Small intestine (tissue), 16 donors: ENCODE data around the gene SLC43A1. TPM values are rescaled to one million over a fixed set of nuclear protein-coding genes. Genes with fewer than 3 reads are reported as not detected.

Source experiments
- DNase-seq, 2 donors: peaks; one replicate each; pipeline versions ENCODE4 v3.0.0 to v3.0.0-alpha.2; 2013
- FAIRE-seq: peaks from 2 replicates; lab custom pipeline; 2012; peaks lifted over from hg19 to GRCh38; lab: Jason Lieb, UNC
- H3K27ac ChIP-seq, 3 donors: one replicate each; pipeline ENCODE4 v1.5.1; 2013; ENCODE audit warnings: low read length in 2 of 3, mild to moderate bottlenecking in 2 of 3, control low read depth in 1 of 3, inconsistent platforms in 1 of 3, low read depth in 1 of 3, moderate library complexity in 1 of 3
- H3K27me3 ChIP-seq, 3 donors: one replicate each; pipeline ENCODE4 v1.6.1; 2013; ENCODE audit warnings: low read length in 3 of 3, inconsistent platforms in 1 of 3; ENCODE audit not compliant: control insufficient read depth in 3 of 3, insufficient read depth in 3 of 3
- H3K36me3 ChIP-seq, 3 donors: one replicate each; pipeline ENCODE4 v1.6.1; 2013; ENCODE audit warnings: low read length in 3 of 3, inconsistent platforms in 1 of 3, low read depth in 1 of 3, mild to moderate bottlenecking in 1 of 3, moderate library complexity in 1 of 3; ENCODE audit not compliant: control insufficient read depth in 3 of 3, insufficient read depth in 2 of 3
- H3K4me1 ChIP-seq, 3 donors: one replicate each; pipeline ENCODE4 v1.6.1; 2013; ENCODE audit warnings: low read length in 2 of 3, inconsistent platforms in 1 of 3, low read depth in 1 of 3, mild to moderate bottlenecking in 1 of 3, moderate library complexity in 1 of 3; ENCODE audit not compliant: control insufficient read depth in 3 of 3, insufficient read depth in 2 of 3
- H3K4me3 ChIP-seq, 3 donors: one replicate each; pipeline ENCODE4 v1.5.1; 2013; ENCODE audit warnings: low read length in 3 of 3, control low read depth in 1 of 3, inconsistent platforms in 1 of 3, low read depth in 1 of 3, mild to moderate bottlenecking in 1 of 3, moderate library complexity in 1 of 3
- H3K9me3 ChIP-seq, 2 donors: one replicate each; pipeline ENCODE4 v1.6.1; 2013; ENCODE audit warnings: low read depth in 1 of 2, low read length in 1 of 2; ENCODE audit not compliant: control insufficient read depth in 2 of 2, insufficient read depth in 1 of 2
- WGBS, 3 donors: extraction: QIAGEN DNeasy Blood & Tissue Kit; methylation state at CpG; one replicate each; pipeline ENCODE4 v1.1.7; 2013; 5-methylcytosine and 5-hydroxymethylcytosine counted together
- long read RNA-seq, 10 donors: transcript quantifications; one replicate each; lab custom pipeline, GENCODE V29; 2026
- polyA plus RNA-seq, 4 donors: library from polyadenylated mRNA; stranded (reverse) in 3 of 4; unstranded in 1 of 4; fragments of 200-250 nt in 3 of 4; fragments of 120-200 nt in 1 of 4; gene quantifications; one replicate each; pipeline versions ENCODE4 v1.2.1 to v1.2.3, GENCODE V29; 2013
- donor health status: healthy with polysubstance abuse.
- donor health status: control.
- donor health status: control.
- donor health status: Bipolar disorder and iron deficiency.
- donor health status: healthy.

SLC43A1 gene
- 10 to 100 TPM in 2 of 4 donors, 1 to 10 TPM in 1, under 1 TPM in 1; 0.67 to 25.0 (median 7.9) TPM for polyA plus RNA-seq
- long read RNA-seq, donor 1, partial matches to known transcripts: 0 of 2 reads
- long read RNA-seq, donor 1, other reads (novel, unspliced or antisense): 0 of 2 reads
- long read RNA-seq, donor 2: 0 reads
- long read RNA-seq, donor 3, partial matches to known transcripts: 0 of 1 reads
- long read RNA-seq, donor 3, other reads (novel, unspliced or antisense): 0 of 1 reads
- long read RNA-seq, donor 4: 0 reads
- long read RNA-seq, donor 5: 0 reads
- long read RNA-seq, donor 6: 0 reads
- long read RNA-seq, donor 7: 0 reads
- long read RNA-seq, donor 8: 0 reads
- long read RNA-seq, donor 9: 0 reads
- long read RNA-seq, donor 10: 0 reads

GRCh38 chr11:57515332-57516060, at the start of gene SLC43A1:
SLC43A1 (minus strand) TSS chr11:57515702; CDS start chr11:57514111, 1,591 bp downstream.
- DNase-seq: peak; percentile 14 to 69
- Histone ChIP-seq H3K9me3 (no peaks in the 10 kb centered on the region), H3K27ac (peak within 1 kb of the TSS in 2 of 3 donors; percentile 28 to 32), H3K4me3 (peak within 1 kb of the TSS; percentile 53 to 77 (median 56)), H3K27me3 (peaks cover 0 to 5% (median 0%) of the 10 kb centered on the region in 3 donors), H3K36me3 (peaks cover 0 to 8% (median 0%) of the 10 kb centered on the region in 3 donors), H3K4me1 (peaks cover 2 to 13% (median 6%) of the 10 kb centered on the region in 3 donors)
- no peak for FAIRE-seq
- 0 to 1% (median 0%) methylated on average over 48 to 66 of the region's 66 CpGs for WGBS, 3 donors

DNA sequence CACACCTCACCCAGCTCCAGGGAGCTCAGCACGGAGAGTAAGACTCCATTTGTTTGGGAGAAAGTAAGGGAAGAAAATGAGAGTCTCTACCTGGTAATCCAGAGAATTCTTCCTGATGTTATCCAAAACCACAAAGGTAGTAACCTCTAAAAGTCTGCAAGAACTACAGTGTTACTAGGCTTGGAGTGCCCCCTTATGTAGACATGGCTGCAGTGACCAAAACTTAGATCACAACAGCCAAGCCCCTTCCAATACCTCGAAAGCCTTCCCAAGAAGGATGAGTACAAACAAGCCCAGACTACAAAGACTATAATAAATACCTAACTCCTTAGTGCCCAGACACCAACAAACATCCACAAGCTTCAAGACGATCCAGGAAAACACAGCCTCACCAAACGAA, 47.1 kb upstream of the SLC43A1 start:
- DNase-seq: no peak
- Histone ChIP-seq H3K27ac (no peak overlapping the region), H3K9me3 (no peaks in the 10 kb centered on the region), H3K27me3 (no peaks in the 10 kb centered on the region), H3K36me3 (peaks cover 2 to 23% (median 4%) of the 10 kb centered on the region in 3 donors), H3K4me3 (no peak overlapping the region), H3K4me1 (peaks cover 2 to 18% (median 6%) of the 10 kb centered on the region in 3 donors)
- no peak for FAIRE-seq
- 75 to 79% (median 76%) methylated on average over 4 of the region's 4 CpGs for WGBS, 3 donors

DNA sequence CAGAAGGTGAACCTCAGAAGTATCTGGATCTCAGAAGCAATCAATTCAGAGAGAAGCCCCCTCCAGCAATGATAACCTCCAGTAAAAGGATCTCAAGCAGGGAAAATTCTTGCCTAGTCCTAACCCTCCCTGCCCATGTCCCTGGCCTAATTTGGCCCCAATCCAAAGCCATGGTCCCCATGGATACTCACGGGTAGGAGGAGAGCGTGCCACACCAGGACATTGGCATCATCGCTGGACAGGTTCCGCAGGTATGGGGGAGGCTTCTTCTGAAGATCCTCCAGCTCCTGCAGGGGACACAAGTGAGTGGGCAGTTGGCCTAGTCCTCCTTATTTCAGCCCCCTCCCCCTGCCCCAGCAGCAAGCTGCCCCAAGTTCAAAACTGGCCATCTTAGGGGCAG, 44.6 kb upstream of the SLC43A1 start:
- Histone ChIP-seq H3K27me3 (no peaks in the 10 kb centered on the region), H3K4me3 (no peak overlapping the region), H3K36me3 (peaks cover 4 to 46% (median 8%) of the 10 kb centered on the region in 3 donors), H3K9me3 (no peaks in the 10 kb centered on the region), H3K4me1 (peaks cover 0 to 4% (median 0%) of the 10 kb centered on the region in 3 donors), H3K27ac (no peak overlapping the region)
- 79 to 86% (median 86%) methylated on average over 4 of the region's 4 CpGs for WGBS, 3 donors
- no peak for DNase-seq
- FAIRE-seq: no peak

- FAIRE-seq (no peak), DNase-seq (no peak)
- Histone ChIP-seq H3K9me3 (no peaks in the 10 kb centered on the region), H3K27me3 (no peaks in the 10 kb centered on the region), H3K4me1 (no peaks in the 10 kb centered on the region), H3K4me3 (no peak overlapping the region), H3K36me3 (peaks cover 4 to 71% (median 26%) of the 10 kb centered on the region in 3 donors), H3K27ac (no peak overlapping the region)
- 83 to 87% (median 86%) methylated on average over 8 of the region's 8 CpGs for WGBS, 3 donors
Observed at GRCh38 chr11:57556041-57556440, 40.5 kb upstream of the SLC43A1 start.

DNA sequence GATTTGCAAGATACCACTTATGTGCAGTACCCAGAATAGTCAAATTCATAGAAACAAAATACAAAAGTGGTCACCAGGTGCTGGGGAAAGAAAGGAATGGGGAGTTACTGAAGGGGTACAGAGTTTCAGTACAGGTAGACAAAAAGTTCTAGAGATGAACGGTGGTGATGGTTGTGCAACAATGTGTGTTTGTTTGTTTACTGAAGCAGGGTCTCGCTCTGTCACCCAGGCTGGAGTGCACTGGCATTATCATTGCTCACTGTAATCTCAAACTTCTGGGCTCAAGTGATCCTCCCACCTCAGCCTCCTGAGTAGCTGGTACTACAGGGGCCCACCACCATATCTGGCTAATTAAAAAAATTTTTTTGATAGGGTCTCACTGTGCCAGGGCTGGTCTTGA, 39.9 kb upstream of the SLC43A1 start:
- FAIRE-seq: no peak
- Histone ChIP-seq H3K4me1 (no peaks in the 10 kb centered on the region), H3K4me3 (no peak overlapping the region), H3K27ac (no peak overlapping the region), H3K27me3 (no peaks in the 10 kb centered on the region), H3K36me3 (peaks cover 9 to 75% (median 31%) of the 10 kb centered on the region in 3 donors), H3K9me3 (no peaks in the 10 kb centered on the region)
- DNase-seq: no peak
- 84 to 87% (median 86%) methylated on average over 2 of the region's 2 CpGs for WGBS, 3 donors

- H3K36me3 ChIP-seq: peaks cover 18 to 77% (median 32%) of the 10 kb centered on the region in 3 donors
- H3K4me1 ChIP-seq: no peaks in the 10 kb centered on the region
- no peaks in the 10 kb centered on the region for H3K27me3 ChIP-seq
- DNase-seq (no peak), FAIRE-seq (no peak)
- WGBS, 3 donors: 80 to 89% (median 88%) methylated on average over 5 of the region's 5 CpGs
- no peaks in the 10 kb centered on the region for H3K9me3 ChIP-seq
- H3K4me3 ChIP-seq: no peak overlapping the region
- H3K27ac ChIP-seq: no peak overlapping the region
Observed at GRCh38 chr11:57552479-57552878, 37.0 kb upstream of the SLC43A1 start.

DNA sequence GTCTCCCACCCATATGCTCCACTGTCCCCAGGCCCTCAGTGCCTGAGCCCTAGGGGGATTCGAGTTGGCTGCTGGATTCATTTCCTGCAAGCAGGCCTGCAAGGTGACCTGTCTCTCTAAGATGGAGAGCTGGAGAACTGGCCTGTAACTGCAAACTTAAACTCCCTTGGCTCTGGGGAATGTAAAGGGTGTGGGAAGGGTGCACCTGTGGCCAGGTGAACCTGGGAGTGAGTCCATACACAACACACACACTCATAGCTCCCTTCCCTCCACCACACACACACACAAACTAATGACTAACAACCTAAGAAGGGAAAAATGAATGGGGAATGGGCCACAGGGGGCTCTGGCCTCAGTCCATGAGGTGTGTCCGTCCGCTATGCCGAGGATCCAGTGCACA, 36.4 kb upstream of the SLC43A1 start:
- FAIRE-seq: no peak
- H3K27ac ChIP-seq: no peak overlapping the region
- H3K36me3 ChIP-seq: peaks cover 16 to 76% (median 30%) of the 10 kb centered on the region in 3 donors

DNA sequence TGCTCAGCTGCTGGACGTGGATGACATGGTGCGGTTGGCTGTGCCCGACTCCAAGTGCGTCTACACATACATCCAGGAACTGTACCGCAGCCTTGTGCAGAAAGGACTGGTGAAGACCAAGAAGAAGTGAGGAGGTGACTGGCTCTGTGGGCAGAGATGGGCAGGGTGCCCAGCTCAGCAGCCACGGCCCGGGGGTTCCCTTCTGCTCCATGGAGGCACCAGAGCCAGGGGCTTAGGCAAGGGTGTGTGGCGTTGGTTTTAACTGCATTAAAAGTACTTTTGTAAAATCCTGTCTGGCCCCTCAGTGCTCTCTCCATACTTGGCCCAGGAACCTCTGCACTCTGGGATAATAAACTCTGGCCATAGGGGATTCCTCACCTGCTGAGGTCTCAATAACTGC, 34.5 kb upstream of the SLC43A1 start:
- Histone ChIP-seq H3K4me3 (no peak overlapping the region), H3K27me3 (no peaks in the 10 kb centered on the region), H3K27ac (no peak overlapping the region), H3K9me3 (no peaks in the 10 kb centered on the region), H3K4me1 (no peaks in the 10 kb centered on the region), H3K36me3 (peaks cover 16 to 60% (median 28%) of the 10 kb centered on the region in 3 donors)
- DNase-seq (no peak), FAIRE-seq (no peak)
- 90 to 91% (median 91%) methylated on average over 8 of the region's 8 CpGs for WGBS, 3 donors

More for the DNA sequence above, 36.4 kb upstream of the SLC43A1 start:
- H3K27me3 ChIP-seq: no peaks in the 10 kb centered on the region
- 89 to 98% (median 92%) methylated on average over 4 of the region's 4 CpGs for WGBS, 3 donors
- no peak overlapping the region for H3K4me3 ChIP-seq
- no peaks in the 10 kb centered on the region for H3K9me3 ChIP-seq
- H3K4me1 ChIP-seq: no peaks in the 10 kb centered on the region
- no peak for DNase-seq
